ENCODE measurements around the gene MID1. TPM values are rescaled to one million over a fixed set of nuclear protein-coding genes. Genes with fewer than 3 reads are reported as not detected.
A peak's percentile ranks its signal among the peaks of the same experiment; 100 is the strongest.

The MID1 gene
- total RNA-seq, 2 donors from 2014 or later = 38.3 to 44.9 TPM

DNA sequence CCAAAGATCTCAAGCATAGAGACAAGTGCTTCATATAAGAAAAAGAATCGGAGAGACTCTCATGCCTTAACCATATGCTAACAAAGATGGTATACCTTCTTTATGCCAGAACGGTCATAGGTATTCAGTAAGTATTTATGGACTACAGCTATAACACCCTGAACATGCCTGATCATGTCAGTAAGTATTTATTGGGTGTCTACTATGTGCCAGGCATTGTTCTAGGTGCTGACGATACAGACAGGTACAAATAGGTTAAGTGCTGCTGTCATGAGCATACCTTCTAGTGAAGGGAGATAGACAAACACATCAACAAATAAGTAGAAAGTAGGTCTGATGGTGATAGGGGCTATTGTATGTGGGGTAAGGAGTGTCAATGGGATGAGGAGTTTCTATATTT lies 9.5 kb upstream of the MID1 start:
- no peak for DNase-seq
- Histone ChIP-seq H3K27me3 (no peaks in the 10 kb centered on the region), H3K4me3 (no peak overlapping the region), H3K4me1 (no peaks in the 10 kb centered on the region), H3K9ac (ENCODE audit: low read depth in 2 of 2, low read length in 2 of 2) (no peak overlapping the region), H3K9me3 (no peaks in the 10 kb centered on the region), H3K36me3 (no peaks in the 10 kb centered on the region), H3K27ac (no peak overlapping the region)
- intact Hi-C loops (cut with DNase I) = loop anchor here (10.0 kb wide), 1 partner anchor 475 kb away; no protein-coding TSS in a partner anchor
- TF ChIP-seq, protein P1, sequence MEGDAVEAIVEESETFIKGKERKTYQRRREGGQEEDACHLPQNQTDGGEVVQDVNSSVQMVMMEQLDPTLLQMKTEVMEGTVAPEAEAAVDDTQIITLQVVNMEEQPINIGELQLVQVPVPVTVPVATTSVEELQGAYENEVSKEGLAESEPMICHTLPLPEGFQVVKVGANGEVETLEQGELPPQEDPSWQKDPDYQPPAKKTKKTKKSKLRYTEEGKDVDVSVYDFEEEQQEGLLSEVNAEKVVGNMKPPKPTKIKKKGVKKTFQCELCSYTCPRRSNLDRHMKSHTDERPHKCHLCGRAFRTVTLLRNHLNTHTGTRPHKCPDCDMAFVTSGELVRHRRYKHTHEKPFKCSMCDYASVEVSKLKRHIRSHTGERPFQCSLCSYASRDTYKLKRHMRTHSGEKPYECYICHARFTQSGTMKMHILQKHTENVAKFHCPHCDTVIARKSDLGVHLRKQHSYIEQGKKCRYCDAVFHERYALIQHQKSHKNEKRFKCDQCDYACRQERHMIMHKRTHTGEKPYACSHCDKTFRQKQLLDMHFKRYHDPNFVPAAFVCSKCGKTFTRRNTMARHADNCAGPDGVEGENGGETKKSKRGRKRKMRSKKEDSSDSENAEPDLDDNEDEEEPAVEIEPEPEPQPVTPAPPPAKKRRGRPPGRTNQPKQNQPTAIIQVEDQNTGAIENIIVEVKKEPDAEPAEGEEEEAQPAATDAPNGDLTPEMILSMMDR (IDR thresholded peaks at IDR 0.05) = no peak

DNA sequence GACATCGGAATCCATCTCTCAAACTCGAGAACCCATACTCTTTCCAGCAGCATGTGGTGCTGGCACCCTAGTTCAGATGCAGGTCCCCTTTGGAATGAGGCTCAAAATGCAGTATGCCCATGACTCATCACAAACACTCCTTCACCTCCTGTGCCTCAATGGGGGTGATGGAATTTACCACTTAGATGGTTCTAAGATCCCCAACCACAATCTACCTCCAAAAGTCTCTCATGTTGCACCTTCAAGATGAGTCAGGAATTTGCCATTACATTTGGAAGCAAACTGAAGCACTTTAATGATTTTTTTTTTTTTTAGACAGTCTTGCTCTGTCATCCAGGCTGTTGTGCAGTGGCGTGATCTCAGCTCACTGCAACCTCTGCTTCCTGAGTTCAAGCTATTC lies 8.5 kb upstream of the MID1 start:
- no peaks in the 10 kb centered on the region for H3K27me3 ChIP-seq
- H3K4me3 ChIP-seq = no peak overlapping the region
- H3K36me3 ChIP-seq = no peaks in the 10 kb centered on the region
- no peak overlapping the region for H3K9ac ChIP-seq (ENCODE audit: low read depth in 2 of 2, low read length in 2 of 2)
- no peaks in the 10 kb centered on the region for H3K9me3 ChIP-seq
- no peaks in the 10 kb centered on the region for H3K4me1 ChIP-seq
- intact Hi-C loops (cut with DNase I) = no loop called here
- H3K27ac ChIP-seq = no peak overlapping the region
- DNase-seq = no peak
- TF ChIP-seq, protein P1 (IDR thresholded peaks at IDR 0.05) = no peak

DNA sequence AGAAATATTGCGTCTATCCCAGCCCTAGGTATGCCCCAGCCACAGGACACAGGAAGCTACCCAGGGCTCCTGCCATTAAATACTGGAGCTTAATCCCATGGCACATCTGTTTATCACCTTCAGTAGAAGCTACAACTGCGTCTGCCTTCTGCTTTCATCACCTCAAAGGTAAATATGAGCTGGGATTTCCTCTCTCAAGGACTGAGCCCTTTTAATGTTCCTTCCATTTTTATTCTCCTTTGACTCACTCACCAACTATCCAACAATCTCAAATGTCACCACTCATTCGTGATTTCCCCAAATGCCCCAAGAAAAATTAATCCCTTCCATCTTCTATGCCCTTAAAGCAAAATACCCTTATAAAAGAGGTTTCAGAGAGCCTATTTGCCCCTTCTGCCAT lies 1.8 kb upstream of the MID1 start:
- Histone ChIP-seq H3K27me3 (no peaks in the 10 kb centered on the region), H3K36me3 (no peaks in the 10 kb centered on the region), H3K9ac (ENCODE audit: low read depth in 2 of 2, low read length in 2 of 2) (no peak overlapping the region), H3K9me3 (no peaks in the 10 kb centered on the region), H3K4me1 (no peaks in the 10 kb centered on the region), H3K4me3 (no peak overlapping the region), H3K27ac (no peak overlapping the region)
- intact Hi-C loops (cut with DNase I) = no loop called here
- TF ChIP-seq, protein P1 (IDR thresholded peaks at IDR 0.05) = no peak
- DNase-seq = no peak

DNA sequence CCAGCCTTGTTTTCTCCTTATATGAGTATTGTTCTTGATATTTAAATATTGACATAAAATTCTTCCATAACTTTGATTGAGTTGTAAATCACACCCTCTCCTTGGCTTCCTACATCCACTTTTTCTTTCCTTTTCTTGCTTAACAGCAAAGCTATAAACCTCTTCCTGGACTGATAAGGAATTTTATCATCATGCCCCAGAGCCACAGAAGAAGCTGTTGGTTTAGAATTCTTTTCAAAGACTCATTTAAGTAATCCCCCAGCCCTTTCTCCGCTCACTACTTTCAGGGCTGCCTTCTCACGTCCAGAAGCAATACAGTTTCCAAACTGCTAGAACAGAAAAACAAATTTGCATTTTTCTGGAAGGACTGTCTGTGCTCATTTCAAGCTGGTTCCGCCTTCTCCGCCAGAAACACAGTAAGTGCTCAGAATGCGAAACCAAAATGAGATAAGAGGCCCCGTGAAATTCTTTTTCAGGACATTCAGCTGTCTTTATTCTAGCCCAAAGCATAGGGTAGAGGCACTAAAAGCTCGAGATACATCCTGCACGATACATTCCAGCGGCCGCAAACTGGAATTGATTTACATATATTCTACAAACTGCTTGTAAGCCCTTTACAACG lies 849 bp downstream of the MID1 start:
- Histone ChIP-seq H3K9ac (ENCODE audit: low read depth in 2 of 2, low read length in 2 of 2) (peak overlapping the region; percentile 48 to 62), H3K9me3 (no peaks in the 10 kb centered on the region), H3K4me1 (no peaks in the 10 kb centered on the region), H3K27me3 (no peaks in the 10 kb centered on the region), H3K4me3 (peak overlapping the region; percentile 37), H3K27ac (peak overlapping the region; percentile 76), H3K36me3 (no peaks in the 10 kb centered on the region)
- intact Hi-C loops (cut with DNase I) = no loop called here
- TF ChIP-seq, protein P1 (IDR thresholded peaks at IDR 0.05) = no peak
- peak; percentile 32 for DNase-seq

DNA sequence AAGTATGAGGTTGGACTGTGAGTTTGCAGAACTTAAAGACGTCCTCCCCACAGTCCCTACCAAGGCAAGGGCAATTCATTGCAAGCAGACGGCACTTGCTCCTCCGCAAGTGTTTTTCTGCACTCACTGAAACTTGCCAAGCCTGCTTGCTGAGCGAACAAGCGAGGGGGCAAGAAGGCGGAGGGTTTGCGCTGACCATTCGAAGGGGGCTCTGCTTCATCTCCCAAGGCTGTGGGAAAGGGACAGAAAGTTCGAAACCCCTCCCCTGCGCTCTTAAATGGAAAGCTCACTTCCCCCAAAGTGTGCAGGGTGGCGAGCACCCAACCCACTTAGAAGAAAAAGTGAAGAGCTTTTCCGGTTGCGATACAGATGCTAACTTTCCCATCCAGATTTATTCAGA lies 1.4 kb downstream of the MID1 start:
- Histone ChIP-seq H3K4me3 (peak overlapping the region; percentile 26), H3K4me1 (no peaks in the 10 kb centered on the region), H3K36me3 (no peaks in the 10 kb centered on the region), H3K9ac (ENCODE audit: low read depth in 2 of 2, low read length in 2 of 2) (peak overlapping the region; percentile 33 to 49), H3K9me3 (no peaks in the 10 kb centered on the region), H3K27ac (peak overlapping the region; percentile 76), H3K27me3 (no peaks in the 10 kb centered on the region)
- DNase-seq = no peak
- intact Hi-C loops (cut with DNase I) = no loop called here
- TF ChIP-seq, protein P1 (IDR thresholded peaks at IDR 0.05) = no peak

All from colonic mucosa (tissue), 4 donors.